HG03139 (cell line): ENCODE measurements around the gene PHLDA2.
A peak's percentile ranks its signal among the peaks of the same experiment; 100 is the strongest.

ENCODE experiments used
- ATAC-seq: cut with Tn5 transposase; IDR thresholded peaks from one replicate; pipeline ENCODE4 v1.9.1; 2021; ENCODE audit not compliant: unreplicated experiment

PHLDA2 gene, protein sequence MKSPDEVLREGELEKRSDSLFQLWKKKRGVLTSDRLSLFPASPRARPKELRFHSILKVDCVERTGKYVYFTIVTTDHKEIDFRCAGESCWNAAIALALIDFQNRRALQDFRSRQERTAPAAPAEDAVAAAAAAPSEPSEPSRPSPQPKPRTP

DNA sequence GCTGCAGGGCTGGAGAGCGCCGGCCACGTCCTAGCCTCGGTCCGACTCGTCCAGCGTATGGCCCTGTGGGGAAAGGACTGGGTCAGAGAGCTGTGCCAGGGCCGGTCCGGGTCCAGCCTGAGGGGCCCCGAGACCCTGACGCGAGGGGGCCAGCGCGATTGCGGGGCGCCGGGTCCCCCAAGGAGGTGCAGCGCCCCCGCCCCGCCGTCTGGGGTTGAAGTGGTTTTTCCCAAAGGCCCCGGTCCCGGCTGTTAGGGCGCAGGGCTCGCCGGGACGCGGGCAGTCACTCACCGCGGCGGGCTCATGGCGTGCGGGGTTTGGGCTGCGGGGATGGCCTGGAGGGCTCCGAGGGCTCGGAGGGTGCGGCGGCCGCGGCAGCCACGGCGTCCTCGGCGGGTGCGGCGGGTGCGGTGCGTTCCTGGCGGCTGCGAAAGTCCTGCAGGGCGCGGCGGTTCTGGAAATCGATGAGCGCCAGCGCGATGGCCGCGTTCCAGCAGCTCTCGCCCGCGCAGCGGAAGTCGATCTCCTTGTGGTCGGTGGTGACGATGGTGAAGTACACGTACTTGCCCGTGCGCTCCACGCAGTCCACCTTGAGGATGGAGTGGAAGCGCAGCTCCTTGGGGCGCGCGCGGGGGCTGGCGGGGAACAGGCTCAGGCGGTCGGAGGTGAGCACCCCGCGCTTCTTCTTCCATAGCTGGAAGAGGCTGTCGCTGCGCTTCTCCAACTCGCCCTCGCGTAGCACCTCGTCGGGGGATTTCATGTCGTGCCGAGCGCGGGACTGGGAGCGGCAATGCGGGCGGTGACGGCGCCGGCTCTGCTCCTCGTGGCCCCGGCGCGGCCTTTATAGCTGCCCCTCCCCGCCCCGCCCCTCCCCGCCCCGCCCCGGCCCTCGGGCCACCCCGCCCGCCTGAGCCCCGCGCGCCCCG is at the start of gene PHLDA2:
Gene PHLDA2 (minus strand): TSS at position 816 of the 926 bp plus-strand sequence. CDS start 56 bp downstream, at position 760.
- ATAC-seq = no peak

DNA sequence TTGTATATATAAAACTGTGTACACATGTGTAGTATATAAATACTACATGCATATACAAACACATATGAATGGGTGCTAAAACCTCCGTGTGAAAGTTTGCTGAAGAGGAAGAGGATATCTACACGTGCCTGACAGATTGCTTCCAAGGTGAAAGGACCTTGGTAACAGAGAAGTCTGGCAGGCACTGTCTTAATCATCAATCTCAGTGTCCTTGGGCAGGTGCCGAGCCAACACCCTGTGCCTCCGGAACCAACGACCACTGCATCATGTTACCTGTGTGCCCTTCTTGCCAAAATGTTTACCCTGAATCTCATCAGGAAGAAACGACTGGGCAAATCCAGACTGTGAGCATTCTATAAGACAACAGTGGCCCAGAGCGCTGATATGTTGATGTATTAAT is 47.9 kb upstream of the PHLDA2 start:
- no peak for ATAC-seq

DNA sequence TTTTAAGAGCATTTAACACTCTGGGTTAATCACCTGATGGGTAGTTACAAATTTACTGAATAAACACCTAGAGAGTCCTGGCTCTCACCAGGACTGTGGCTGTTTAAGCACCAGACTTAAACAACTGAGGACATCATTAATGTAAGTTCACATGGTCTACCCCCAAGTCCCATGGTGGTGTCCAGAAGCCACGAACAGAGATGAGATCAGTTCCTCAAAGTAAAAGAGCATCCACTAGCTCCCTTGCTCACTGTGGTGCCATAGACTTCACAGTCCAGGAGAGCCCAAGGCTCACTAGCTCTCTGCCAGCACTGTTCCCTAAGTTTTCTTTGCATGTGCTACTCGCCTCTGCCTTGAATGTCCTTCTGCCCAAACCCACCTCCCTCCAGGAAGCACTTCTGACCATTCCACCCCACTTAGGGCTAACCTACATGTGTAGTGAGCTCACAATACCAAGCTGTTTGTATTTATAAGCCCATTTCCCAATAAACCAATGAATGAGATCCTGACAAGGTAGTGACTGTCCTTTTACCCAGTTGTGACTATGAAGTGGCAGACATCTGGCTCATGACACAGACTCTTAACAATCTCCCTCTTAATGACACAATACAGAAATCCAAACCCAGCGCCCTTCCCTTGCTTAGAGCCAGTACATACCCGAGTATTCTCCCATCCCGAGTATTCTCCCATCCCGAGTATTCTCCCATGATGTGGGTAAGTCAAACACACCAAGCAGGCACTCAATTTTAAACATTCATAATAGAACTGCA is 47.3 kb upstream of the PHLDA2 start:
- no peak for ATAC-seq

DNA sequence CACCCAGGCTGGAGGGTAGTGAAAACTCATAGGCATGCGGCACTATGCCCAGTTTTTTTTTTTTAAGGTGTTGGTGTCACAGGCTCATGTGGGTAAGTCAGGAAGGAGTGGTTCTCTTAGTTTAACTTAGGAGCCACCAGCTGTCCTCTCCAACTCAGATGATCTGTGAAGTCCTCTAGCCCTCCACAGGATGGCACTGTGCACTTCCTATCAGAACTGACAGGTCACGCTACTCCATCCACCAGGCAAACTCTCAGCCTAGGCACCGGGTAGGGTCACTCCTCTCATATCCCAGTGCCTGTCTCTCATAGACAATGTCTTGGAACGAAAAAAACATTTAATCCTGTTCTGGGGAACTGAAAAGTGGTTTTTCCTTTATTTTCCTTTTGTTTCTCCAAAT is 46.4 kb upstream of the PHLDA2 start:
- peak; percentile 60 for ATAC-seq

DNA sequence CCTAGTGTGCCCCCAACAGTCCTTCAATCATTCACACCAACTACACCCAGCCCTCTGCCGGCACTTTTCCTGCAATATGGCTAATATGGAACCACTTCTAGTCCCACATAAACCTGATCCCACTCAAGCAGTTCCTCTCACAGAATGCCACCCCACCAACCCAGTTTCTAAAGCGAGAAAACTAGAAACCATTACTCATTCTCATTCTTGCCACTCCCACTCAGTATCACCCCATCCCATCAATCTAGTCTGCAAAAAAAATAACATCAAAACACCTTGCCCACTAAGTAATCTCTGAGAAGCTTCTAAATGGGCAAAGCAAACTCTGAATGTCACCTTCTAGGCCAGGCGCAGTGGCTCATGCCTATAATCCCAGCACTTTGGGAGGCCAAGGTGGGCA is 45.1 kb upstream of the PHLDA2 start:
- ATAC-seq = no peak

DNA sequence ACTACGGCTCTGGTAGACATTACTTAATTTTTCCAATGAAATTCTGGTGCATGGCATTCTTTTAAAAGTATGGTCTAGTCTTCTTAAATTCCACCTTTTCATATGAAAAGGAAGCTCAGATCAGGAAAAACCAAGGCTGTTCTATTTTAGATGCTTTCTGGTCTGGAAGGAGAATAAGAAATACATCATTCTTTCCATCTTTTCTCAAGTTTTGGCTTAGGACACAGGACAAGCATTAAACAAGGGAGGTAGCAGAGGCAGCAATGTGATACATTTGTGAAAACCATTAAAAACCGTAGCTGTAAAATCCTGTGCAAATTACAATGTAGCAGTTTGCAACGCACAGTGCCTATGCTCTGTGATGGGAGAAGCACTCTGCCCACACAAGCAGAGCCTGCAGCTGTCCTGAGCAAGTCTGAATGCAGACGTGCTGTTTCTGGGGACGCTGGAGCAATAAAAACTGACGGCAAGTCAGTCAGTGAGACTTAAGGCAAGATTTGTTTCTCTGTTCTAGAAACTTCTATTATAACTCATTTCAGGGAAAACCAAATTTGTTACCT is 39.2 kb upstream of the PHLDA2 start:
- no peak for ATAC-seq

DNA sequence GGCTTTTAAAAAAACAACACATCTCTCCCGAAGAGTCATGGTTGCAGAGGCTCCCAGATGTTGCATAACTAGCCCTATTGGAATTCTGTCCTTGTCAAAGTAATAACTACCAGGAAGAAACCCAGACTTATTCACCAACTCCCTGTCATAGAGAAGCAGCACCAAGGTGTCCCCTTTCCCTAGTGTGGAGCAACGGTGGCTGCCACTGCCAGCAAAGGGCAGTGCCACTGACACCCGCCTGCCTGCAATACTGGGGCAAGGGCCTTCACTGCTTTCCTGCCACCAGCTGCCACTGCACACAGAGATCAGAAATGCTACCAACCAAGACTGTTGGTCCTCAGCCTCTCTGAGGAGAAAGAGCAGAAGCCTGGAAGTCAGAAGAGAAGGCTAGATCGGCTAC is 35.6 kb upstream of the PHLDA2 start:
- no peak for ATAC-seq

DNA sequence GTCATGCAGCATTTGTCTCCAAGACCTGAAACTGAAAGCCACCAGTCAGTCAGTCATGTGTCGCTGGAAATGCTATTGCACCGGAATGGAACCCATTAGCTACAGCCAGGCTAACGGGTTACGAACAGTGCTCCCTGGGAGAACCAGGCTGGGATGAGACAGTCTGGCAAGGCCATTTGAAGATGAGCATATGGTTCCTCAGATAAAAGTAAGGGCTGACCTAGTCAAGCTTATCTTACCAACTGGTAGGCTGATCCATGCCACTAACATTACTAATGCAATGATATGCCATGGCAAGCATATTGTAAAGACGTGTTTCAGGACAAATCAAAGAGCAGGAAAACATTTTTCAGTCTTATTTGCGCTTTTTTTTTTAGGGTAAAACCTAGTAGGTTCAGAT is 34.5 kb upstream of the PHLDA2 start:
- no peak for ATAC-seq

DNA sequence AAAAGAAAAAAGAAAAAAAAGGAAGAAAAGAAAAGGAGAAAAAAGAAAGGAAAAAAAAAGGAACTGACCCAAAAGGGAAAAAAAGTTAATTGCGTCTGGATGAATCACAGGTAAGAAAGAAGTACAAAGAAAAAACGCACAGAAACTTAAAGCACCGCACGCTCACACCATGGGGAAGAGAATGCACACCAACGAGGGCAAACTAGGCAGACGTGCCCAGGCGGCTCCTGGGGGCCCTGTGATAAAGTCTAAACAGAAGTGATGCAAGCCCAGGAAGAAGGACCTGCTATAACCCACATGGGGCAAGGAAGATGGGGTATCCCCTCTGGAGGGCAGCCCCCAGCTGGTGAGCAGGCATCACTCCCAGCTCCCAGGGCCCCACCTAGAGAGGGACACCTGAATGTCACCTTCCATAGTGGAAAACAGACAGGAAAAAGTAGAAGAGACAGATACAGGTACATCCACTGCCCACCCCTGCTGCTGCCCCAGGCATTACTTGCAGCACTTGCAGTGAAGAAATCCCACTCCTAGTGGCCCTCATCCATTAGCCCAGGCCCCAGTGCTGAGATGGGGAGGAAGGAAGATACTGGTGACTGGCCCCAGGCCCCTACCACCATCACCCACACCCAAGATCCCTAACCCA is 34.0 kb upstream of the PHLDA2 start:
- ATAC-seq = no peak

DNA sequence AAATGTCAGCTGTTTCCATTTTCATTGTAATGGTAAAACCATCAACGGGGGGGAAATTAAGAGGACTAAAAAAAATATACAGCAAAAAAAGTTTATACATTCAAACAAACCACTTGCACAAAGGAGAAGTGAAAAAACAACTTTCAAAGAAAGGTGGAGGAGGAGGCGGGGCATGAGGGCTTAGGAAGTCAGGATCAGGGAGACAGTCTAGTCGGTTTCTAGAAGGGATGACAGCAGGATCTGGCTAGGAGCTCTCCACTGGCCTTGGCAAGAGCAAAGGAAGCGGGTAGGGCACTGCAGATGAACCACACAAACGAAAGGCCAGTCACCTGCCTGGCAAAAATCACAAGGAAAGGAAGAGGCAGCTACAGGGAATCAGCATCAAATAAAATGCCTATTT is 31.9 kb upstream of the PHLDA2 start:
- ATAC-seq = no peak

DNA sequence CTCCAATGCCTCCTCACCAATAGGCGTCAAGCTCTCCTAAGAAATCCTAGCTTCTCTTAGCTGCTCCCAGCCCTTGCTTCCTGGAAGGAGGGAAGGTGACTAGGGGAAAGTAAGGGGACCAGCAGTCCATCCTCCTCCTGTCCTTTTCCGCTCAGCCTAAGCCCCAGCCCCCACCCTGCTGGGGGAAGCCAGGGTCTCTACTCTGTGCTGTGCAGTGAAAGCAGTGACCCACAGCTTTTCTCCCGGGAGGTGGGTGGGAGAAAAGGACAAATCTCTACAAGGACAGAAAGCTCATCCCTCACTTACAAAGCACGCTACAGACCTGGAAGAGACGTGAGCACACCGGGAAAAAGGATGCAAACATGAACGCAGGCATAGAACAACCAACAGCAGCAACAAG is 30.9 kb upstream of the PHLDA2 start:
- no peak for ATAC-seq

DNA sequence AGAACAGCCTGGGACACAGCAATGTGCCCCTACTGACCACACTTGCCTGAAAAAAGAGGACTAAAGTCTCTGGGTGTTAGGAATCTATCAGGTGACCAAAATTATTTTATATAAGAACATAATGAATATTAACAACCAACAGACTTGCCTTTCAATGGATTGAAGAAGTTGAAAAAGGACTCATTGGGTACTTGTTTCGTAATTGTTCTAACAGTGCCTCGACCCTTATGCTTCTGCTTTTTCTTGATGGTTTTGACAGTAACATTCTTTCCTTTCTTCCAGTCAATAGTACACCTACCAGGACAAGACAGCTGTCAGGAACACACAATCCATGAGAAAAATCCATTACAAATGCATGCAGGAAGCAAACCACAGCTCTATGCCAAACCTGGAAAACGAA is 29.0 kb upstream of the PHLDA2 start:
- ATAC-seq = no peak

DNA sequence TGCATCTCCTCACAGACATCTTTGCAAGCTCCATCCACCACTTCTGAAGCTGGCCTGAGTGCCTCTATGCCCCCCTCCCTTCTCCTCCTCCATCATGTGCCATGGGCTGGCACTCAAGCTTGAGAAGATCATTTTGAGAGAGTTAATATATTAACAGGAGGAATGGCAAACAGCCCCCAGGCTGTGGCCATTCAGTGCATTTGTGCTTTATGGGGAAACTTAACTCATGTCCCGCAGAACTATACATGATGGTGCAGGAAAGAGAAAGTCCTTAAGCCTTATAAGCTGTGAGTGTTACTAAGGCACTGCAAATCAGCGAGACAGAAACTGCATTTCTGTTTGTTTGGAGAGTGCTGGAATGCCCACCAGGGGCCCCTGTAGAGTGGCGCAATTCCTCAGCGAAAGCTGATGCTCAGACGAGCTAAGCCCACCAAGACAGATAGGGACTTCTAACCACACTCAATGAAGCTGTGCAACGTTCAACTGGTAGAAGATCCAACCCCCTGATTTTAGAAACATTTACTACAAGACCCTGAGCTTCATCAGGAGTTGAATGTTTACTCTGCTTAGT is 26.8 kb upstream of the PHLDA2 start:
- ATAC-seq = no peak

DNA sequence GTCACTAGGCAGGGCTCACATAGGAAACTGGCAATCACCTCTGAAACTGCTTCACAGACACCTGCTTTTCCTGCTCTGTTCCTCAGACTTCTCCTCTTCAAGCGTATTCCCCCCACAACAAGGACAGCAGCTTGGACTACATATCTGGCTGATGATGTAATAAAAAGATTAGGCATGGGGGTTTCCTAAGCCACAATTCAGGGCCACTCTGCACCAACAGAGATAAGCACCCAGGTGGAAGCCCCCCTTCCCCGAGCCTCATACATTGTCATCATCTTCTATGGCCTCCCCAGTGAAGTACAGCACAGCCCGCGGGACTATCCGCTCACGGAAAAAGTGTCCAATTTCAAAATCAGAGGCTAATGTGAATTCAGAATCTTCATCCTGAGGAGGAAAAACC is 25.0 kb upstream of the PHLDA2 start:
- no peak for ATAC-seq

DNA sequence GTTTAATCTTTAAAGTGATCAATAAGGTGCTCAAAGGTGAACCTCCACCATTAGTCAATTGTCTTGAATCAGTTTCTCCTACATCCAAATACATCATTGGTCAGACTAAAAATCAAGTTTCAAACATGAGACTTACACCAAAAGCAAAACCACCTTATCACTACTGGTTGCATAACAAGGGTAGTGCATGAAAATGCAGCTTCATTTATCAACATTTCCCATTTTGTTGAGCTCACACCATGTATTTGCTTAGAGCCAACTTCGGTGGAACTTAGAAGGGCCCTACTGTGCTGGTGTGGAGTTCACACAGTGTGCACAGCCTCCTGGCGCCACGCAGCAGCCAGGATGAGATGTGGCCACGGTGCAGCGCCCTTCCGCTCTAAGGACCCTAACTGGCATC is 23.1 kb upstream of the PHLDA2 start:
- ATAC-seq = no peak

DNA sequence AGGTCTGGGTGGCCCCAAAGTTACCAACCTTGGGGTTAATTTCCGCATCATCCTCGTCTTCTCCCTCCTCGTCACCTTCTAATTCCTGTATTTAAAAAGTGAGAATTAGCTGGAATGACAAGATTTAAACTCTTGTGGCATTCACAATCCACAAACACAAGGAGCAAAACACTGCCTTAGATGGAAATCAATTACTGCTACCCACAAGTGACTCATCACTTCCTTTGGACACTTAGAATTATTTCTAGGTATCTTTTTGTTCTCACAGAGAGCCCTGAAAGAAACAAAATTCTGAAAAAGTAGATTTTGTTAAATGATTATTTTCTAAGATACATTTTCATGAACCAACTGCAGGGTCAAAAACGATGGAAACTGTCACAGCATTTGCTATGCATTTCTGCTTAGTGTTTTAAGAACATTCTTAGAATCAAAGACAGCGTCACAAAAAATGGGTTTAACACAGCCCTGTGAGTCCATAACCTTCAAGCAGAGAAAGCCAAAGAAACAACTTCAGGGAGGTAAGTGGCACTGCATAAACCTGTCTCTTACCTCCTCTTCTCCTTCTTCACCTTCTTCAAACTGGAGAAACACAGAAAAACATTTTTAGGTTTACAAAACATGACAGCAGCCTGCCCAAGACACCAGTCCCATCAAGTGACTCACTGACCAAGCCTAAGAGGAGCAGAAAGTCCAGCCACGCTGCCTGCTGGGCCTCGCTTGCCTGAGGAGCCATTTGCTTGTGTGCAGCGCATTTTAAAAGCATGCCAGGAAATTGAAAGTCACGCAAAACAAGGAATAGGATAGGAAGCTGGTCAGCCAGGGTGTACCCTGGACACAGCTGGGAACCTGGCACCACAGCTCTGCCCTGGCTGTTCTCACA is 22.3 kb upstream of the PHLDA2 start:
- ATAC-seq = no peak

DNA sequence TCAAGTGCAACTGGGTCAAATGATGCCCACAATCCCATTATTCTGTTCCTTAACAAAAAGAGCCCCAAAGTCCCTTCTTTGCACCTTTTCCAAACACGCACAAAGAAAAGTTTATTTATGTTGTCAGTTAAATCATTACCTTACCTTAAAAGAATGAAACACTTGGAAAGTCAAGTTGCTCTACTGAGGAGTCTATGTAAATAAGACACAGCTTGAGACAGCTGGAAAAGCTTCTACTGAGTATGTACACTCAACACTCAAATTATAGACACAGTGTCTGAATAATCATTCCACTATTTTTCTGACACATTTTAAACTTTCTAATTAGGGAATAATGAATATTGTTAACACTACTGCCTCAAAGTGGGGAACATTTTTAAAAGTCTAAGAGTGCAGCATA is 21.6 kb upstream of the PHLDA2 start:
- no peak for ATAC-seq

DNA sequence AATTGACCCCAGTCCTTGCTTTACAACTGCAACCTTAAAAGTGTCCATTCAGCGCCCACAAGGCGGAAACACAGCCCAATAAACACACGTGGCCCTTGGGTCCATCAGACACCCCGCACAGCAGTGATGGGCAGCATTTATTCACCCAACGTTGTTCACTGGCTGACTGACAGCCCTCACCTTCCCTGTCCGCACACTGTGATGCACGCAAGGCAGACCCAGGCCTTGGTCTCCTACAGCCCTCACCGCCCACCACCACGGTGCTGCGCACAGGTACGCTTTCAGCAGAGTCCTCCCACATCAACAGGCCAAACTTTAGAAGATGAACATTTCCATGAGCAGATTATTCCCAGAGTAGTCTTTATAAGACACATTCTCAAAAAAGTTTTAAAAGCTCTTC is 20.7 kb upstream of the PHLDA2 start:
- ATAC-seq = no peak

DNA sequence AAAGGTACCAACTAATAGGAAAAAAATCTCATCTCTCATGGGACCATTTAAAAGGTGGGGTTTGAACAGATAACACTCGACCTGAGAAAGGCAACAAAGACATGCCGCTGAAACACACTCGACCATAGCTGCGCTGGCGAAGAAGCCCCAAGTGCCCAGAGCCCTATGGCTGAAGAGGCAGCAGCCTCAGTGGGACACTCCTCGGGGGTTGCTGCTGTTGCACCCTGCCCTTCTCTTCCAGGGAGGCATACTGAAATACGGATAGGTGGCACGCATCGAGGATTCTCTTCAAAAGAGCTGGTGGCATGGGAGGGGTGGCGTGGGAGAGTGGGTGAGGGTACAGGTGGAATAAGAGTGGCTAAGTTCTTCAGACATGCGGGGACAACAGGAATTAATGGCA is 18.5 kb upstream of the PHLDA2 start:
- ATAC-seq = no peak

DNA sequence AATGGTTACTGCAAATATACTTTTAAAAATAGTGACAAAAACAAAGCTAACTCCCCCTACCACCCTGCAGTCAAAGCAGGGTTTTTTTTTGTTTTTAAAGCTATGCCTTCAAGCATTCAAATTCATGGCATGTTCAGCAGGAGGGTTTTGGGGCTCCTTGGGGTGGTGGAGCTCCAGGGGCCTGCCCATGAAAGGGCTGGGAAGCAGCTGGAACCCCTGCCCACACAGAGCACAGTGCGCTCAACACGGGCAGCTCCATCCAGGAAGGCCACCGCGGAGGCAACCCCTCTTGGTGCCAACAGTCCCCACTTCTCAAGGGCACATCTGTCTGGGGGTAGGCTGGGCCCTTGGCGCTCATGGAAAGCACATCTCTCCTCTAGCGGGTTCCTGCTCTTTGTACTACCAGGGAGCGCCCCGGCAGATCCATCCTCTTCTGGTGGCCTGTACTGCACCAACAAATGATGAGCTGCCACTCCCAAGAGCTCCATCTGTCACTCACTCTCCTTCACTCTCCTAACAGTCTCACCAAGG is 16.6 kb upstream of the PHLDA2 start:
- no peak for ATAC-seq
